Measurements from ENCODE around the gene CRIP2. TPM values are rescaled to one million over a fixed set of nuclear protein-coding genes. Genes with fewer than 3 reads are reported as not detected.

The CRIP2 gene
- total and polyA plus RNA-seq, 4 donors: 4.3 to 40.0 (median 20.7) TPM

- Histone ChIP-seq H3K27ac (ENCODE audit: low read depth in 1 of 2, low read length in 2 of 2) (peak overlapping the region; percentile 88 to 94), H3K9ac (ENCODE audit: low read depth in 1 of 2, low read length in 2 of 2) (peak overlapping the region; percentile 60 to 64), H3K9me3 (ENCODE audit: control insufficient read depth in 4 of 4, low read length in 3 of 4) (no peaks in the 10 kb centered on the region), H3K27me3 (ENCODE audit: control insufficient read depth in 4 of 4, insufficient read depth in 4 of 4, low read length in 3 of 4) (no peaks in the 10 kb centered on the region), H3K4me1 (ENCODE audit: control insufficient read depth in 4 of 4, insufficient read depth in 4 of 4, low read length in 3 of 4) (peaks cover 27 to 52% (median 38%) of the 10 kb centered on the region in 4 donors), H3K36me3 (ENCODE audit: control insufficient read depth in 4 of 4, insufficient read depth in 3 of 4, low read depth in 1 of 4, low read length in 3 of 4) (peaks cover 0 to 3% (median 0%) of the 10 kb centered on the region in 4 donors), H3K4me3 (ENCODE audit: low read depth in 1 of 3, low read length in 3 of 3) (peak overlapping the region in 2 of 3 donors; percentile 45 to 84)
- TF ChIP-seq HNF4A (conservative IDR thresholded peaks at IDR 0.05) (peak; percentile 22 to 48), RXRA (IDR thresholded peaks at IDR 0.05) (peak in 1 of 2 donors; percentile 39), TAF1 (conservative IDR thresholded peaks at IDR 0.05) (no peak)
- 6% methylated on average over 48 of the region's 48 CpGs for WGBS
- no peak for DNase-seq (ENCODE audit: low spot score)
Measured at GRCh38 chr14:105475269-105476096, 862 bp downstream of the CRIP2 start.

GRCh38 chr14:105476097-105476830 is 1.6 kb downstream of the CRIP2 start:
- peaks cover 31 to 60% (median 43%) of the 10 kb centered on the region in 4 donors for H3K4me1 ChIP-seq (ENCODE audit: control insufficient read depth in 4 of 4, insufficient read depth in 4 of 4, low read length in 3 of 4)
- 13% methylated on average over 21 of the region's 21 CpGs for WGBS

More at GRCh38 chr14:105476097-105476830, 1.6 kb downstream of the CRIP2 start:
- peak overlapping the region; percentile 60 to 64 for H3K9ac ChIP-seq (ENCODE audit: low read depth in 1 of 2, low read length in 2 of 2)
- peak overlapping the region in 2 of 3 donors; percentile 45 to 84 for H3K4me3 ChIP-seq (ENCODE audit: low read depth in 1 of 3, low read length in 3 of 3)
- no peaks in the 10 kb centered on the region for H3K27me3 ChIP-seq (ENCODE audit: control insufficient read depth in 4 of 4, insufficient read depth in 4 of 4, low read length in 3 of 4)
- TF ChIP-seq RAD21 (IDR thresholded peaks at IDR 0.05) (peak; percentile 7 to 29), CTCF (IDR thresholded peaks at IDR 0.05; ENCODE audit: low read depth, low read length, missing input control) (no peak), HNF4A (conservative IDR thresholded peaks at IDR 0.05) (peak; percentile 44 to 70), REST (IDR thresholded peaks at IDR 0.05) (peak; percentile 56), FOXA2 (IDR thresholded peaks at IDR 0.05) (no peak), EGR1 (IDR thresholded peaks at IDR 0.05; ENCODE audit: low read depth in 2 of 2) (peak in 1 of 2 donors; percentile 16), SP1 (IDR thresholded peaks at IDR 0.05) (peak; percentile 60), RXRA (IDR thresholded peaks at IDR 0.05) (peak; percentile 81 to 87), YY1 (IDR thresholded peaks at IDR 0.05) (peak; percentile 85)
- H3K27ac ChIP-seq (ENCODE audit: low read depth in 1 of 2, low read length in 2 of 2): peak overlapping the region; percentile 88 to 94
- no peaks in the 10 kb centered on the region for H3K9me3 ChIP-seq (ENCODE audit: control insufficient read depth in 4 of 4, low read length in 3 of 4)
- no peaks in the 10 kb centered on the region for H3K36me3 ChIP-seq (ENCODE audit: control insufficient read depth in 4 of 4, insufficient read depth in 3 of 4, low read depth in 1 of 4, low read length in 3 of 4)
- DNase-seq (ENCODE audit: low spot score): no peak

Measured in liver (tissue), 9 donors.